AG09319 (cell line): ENCODE results near the gene SNX13.
"Not testable (repeated sequence)": the region's sequence is repeated elsewhere in the genome, so short reads cannot be mapped to it uniquely, and the experiment has no call there.

Experiments
- DNase-seq: peaks from one replicate; pipeline ENCODE4 v3.0.0-alpha.2; 2010; ENCODE audit warnings: low read depth; ENCODE audit errors: extremely low read depth
- CTCF ChIP-seq: IDR thresholded peaks from 2 replicates; pipeline ENCODE4 v1.5.1; 2011; ENCODE audit warnings: low read depth, mild to moderate bottlenecking, inconsistent platforms, low read length, moderate library complexity

SNX13 gene

DNA sequence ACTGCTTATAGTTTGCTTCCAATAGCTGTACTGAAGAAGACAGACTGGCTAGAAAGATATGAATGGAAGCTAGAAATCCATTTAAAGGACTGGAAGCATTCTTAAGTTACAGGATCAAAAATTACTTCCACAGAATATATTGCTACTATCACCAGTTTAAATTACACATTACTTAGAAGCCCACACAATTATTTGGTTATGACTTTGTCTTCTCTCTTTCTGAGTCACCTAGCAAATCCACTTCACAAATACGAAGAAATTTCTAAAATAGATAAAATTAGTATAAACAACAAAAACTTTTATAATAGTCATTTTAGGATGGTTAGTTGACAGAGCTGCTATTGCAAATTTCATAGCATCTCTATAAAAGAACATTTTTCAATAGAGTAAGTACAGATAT lies 108.1 kb downstream of the SNX13 start:
- TF ChIP-seq CTCF: no peak
- no peak for DNase-seq

DNA sequence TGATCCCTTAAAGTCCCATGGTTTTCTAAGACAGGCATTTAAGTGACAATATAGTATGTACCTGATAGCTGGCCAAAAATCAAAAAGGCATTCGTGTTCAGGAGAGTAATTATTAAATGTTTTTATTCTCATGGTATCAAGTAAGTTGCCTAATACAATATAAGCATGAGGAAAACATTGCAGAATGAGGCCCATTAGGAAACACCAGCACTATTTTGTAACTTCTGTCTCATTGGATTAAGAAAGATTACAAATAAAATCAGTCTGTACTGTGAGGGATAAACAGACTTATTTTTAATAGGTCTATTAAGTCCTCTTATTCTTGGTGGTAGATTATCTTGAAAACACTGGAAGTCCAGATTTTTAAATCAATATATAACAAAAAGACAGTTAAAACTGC lies 110.1 kb downstream of the SNX13 start:
- no peak for TF ChIP-seq CTCF
- DNase-seq: peak; percentile 14

GRCh38 chr7:17829001-17829400 lies 111.3 kb downstream of the SNX13 start:
- no peak for TF ChIP-seq CTCF
- no peak for DNase-seq

DNA sequence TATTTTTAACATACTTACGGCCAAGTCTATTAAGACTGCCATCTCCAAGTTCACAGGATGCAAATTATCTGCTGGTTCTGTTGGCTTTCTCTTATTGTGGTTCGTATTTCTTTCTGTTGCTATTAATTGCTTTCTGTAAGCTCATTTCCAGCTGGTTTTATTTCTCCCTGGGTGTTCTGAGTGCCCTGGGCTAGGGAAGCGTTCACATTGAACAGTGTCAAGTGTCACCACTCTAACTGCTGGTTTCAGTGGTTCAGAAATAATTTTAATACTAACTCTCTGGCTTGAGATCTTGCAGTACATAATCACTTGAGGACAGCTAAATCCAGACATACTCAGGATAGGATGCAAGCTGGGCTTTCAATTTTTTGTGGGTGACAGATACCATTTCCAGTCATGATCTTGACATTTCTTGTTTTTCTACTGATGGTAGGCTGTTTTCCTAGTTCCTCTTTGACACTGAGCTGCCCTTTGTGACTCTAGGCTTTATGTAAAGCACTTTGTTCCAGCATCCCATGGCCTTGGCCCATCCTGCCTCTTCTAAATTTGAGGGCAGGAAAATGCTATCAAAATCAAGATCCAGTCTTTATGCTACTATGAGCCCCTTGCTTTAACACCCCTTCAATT lies 117.6 kb downstream of the SNX13 start:
- DNase-seq: no peak

GRCh38 chr7:17816903-17817302 lies 123.4 kb downstream of the SNX13 start:
- DNase-seq: no peak

More for the DNA sequence above, 117.6 kb downstream of the SNX13 start:
- TF ChIP-seq CTCF: no peak

DNA sequence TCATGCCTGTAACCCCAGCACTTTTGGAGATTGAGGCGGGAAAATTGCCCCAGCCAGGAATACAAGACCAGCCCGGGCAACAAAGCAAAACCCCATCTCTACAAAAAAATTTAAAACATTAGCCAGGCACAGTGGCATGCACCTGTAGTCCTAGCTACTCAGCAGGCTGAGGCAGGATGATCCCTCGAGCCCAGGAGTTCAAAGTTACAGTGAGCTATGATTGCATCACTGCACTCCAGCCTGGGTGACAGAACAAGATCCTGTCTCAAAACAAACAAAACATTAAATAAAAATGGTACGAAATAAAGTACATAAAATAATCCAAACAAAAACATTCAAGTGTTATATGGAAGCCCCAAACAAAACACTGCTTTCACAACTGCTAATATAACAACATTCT lies 125.0 kb downstream of the SNX13 start:
- TF ChIP-seq CTCF: no peak
- no peak for DNase-seq

More at GRCh38 chr7:17816903-17817302, 123.4 kb downstream of the SNX13 start:
- no peak for TF ChIP-seq CTCF

GRCh38 chr7:17814058-17814457 lies 126.2 kb downstream of the SNX13 start:
- DNase-seq: no peak
- TF ChIP-seq CTCF: no peak

- DNase-seq: not testable (repeated sequence)
Measured at GRCh38 chr7:17809215-17809614, 131.1 kb downstream of the SNX13 start.
